GM18867 (cell line): ENCODE measurements around the gene USP17L18.
"Not testable (repeated sequence)": the region's sequence is repeated elsewhere in the genome, so short reads cannot be mapped to it uniquely, and the experiment has no call there.

ENCODE experiments used
- ATAC-seq: cut with Tn5 transposase; IDR thresholded peaks from one replicate; pipeline ENCODE4 v1.9.1; 2021; ENCODE audit warnings: mild to moderate bottlenecking, moderate library complexity; ENCODE audit not compliant: unreplicated experiment

USP17L18 gene, protein sequence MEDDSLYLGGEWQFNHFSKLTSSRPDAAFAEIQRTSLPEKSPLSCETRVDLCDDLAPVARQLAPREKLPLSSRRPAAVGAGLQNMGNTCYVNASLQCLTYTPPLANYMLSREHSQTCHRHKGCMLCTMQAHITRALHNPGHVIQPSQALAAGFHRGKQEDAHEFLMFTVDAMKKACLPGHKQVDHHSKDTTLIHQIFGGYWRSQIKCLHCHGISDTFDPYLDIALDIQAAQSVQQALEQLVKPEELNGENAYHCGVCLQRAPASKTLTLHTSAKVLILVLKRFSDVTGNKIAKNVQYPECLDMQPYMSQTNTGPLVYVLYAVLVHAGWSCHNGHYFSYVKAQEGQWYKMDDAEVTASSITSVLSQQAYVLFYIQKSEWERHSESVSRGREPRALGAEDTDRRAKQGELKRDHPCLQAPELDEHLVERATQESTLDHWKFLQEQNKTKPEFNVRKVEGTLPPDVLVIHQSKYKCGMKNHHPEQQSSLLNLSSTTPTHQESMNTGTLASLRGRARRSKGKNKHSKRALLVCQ

DNA sequence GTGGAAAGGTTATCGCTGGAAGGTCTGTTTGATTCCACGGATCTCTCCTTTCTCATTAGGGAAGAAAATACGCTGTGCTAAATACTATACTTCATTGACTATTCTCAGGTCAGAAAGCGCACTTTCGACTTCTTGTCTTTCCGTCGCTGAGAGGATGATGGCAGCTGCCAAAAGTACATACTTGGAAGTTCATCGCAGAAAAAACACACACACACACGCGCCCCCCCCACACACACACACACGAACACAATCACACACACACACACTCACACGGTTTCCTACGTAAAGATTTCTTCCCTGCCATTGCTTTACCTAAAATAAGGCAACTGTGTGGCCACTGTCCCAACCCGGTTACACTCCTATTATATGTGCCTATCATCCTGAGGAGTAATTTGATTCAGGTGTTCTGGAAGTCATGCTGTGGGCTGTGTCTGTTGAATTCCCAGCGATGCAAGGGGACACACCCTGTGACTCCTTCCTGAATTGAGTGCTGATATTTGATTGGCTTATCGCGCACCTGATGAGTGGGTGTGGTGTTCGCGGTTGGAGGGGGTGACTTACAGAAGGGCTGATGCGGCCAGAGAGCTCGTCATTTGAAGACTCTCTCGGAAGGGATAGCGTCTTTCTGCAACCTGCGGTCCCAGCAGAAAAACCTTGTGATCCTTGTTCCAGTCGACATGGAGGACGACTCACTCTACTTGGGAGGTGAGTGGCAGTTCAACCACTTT, at the start of gene USP17L18:
USP17L18 (plus strand) TSS at position 678 of the 728 bp plus-strand sequence; CDS start at position 678, 0 bp downstream.
- not testable (repeated sequence) for ATAC-seq

DNA sequence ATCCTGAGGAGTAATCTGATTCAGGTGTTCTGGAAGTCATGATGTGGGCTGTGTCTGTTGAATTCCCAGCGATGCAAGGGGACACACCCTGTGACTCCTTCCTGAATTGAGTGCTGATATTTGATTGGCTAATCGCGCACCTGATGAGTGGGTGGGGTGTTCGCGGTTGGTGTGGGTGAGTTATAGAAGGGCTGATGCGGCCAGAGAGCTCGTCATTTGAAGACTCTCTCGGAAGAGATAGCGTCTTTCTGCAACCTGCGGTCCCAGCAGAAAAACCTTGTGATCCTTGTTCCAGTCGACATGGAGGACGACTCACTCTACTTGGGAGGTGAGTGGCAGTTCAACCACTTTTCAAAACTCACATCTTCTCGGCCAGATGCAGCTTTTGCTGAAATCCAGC, 38.1 kb upstream of the USP17L18 start, which contains the start of gene USP17L10:
USP17L10 (plus strand) TSS at position 301 of the 400 bp plus-strand sequence; CDS start at position 301, 0 bp downstream.
- not testable (repeated sequence) for ATAC-seq

DNA sequence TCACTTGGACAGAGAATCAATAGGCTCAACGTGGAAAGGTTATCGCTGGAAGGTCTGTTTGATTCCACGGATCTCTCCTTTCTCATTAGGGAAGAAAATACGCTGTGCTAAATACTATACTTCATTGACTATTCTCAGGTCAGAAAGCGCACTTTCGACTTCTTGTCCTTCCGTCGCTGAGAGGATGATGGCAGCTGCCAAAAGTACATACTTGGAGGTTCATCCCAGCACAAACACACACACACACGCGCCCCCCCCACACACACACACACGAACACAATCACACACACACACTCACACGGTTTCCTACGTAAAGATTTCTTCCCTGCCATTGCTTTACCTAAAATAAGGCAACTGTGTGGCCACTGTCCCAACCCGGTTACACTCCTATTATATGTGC, 33.7 kb upstream of the USP17L18 start:
- ATAC-seq: not testable (repeated sequence)

DNA sequence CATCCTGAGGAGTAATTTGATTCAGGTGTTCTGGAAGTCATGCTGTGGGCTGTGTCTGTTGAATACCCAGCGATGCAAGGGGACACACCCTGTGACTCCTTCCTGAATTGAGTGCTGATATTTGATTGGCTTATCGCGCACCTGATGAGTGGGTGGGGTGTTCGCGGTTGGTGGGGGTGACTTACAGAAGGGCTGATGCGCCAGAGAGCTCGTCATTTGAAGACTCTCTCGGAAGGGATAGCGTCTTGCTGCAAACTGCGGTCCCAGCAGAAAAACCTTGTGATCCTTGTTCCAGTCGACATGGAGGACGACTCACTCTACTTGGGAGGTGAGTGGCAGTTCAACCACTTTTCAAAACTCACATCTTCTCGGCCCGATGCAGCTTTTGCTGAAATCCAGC, 33.3 kb upstream of the USP17L18 start, which contains the start of gene USP17L11:
USP17L11 (plus strand) TSS at position 301 of the 400 bp plus-strand sequence; CDS start at position 301, 0 bp downstream.
- ATAC-seq: not testable (repeated sequence)

DNA sequence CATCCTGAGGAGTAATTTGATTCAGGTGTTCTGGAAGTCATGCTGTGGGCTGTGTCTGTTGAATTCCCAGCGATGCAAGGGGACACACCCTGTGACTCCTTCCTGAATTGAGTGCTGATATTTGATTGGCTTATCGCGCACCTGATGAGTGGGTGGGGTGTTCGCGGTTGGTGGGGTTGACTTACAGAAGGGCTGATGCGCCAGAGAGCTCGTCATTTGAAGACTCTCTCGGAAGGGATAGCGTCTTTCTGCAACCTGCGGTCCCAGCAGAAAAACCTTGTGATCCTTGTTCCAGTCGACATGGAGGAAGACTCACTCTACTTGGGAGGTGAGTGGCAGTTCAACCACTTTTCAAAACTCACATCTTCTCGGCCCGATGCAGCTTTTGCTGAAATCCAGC, 28.6 kb upstream of the USP17L18 start, which contains the start of gene USP17L12:
USP17L12 (plus strand) TSS at position 301 of the 400 bp plus-strand sequence; CDS start at position 301, 0 bp downstream.
- not testable (repeated sequence) for ATAC-seq

DNA sequence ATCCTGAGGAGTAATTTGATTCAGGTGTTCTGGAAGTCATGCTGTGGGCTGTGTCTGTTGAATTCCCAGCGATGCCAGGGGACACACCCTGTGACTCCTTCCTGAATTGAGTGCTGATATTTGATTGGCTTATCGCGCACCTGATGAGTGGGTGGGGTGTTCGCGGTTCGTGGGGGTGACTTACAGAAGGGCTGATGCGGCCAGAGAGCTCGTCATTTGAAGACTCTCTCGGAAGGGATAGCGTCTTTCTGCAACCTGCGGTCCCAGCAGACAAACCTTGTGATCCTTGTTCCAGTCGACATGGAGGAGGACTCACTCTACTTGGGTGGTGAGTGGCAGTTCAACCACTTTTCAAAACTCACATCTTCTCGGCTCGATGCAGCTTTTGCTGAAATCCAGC, 23.8 kb upstream of the USP17L18 start, which contains the start of gene USP17L13:
USP17L13 (plus strand) TSS at position 301 of the 400 bp plus-strand sequence; CDS start at position 301, 0 bp downstream.
- not testable (repeated sequence) for ATAC-seq

DNA sequence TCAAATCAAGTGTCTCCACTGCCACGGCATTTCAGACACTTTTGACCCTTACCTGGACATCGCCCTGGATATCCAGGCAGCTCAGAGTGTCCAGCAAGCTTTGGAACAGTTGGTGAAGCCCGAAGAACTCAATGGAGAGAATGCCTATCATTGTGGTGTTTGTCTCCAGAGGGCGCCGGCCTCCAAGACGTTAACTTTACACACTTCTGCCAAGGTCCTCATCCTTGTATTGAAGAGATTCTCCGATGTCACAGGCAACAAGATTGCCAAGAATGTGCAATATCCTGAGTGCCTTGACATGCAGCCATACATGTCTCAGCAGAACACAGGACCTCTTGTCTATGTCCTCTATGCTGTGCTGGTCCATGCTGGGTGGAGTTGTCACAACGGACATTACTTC, 18.2 kb upstream of the USP17L18 start:
- not testable (repeated sequence) for ATAC-seq

DNA sequence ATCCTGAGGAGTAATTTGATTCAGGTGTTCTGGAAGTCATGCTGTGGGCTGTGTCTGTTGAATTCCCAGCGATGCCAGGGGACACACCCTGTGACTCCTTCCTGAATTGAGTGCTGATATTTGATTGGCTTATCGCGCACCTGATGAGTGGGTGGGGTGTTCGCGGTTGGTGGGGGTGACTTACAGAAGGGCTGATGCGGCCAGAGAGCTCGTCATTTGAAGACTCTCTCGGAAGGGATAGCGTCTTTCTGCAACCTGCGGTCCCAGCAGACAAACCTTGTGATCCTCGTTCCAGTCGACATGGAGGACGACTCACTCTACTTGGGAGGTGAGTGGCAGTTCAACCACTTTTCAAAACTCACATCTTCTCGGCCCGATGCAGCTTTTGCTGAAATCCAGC, 14.3 kb upstream of the USP17L18 start, which contains the start of gene USP17L15:
USP17L15 (plus strand) TSS at position 301 of the 400 bp plus-strand sequence; CDS start at position 301, 0 bp downstream.
- ATAC-seq: not testable (repeated sequence)

DNA sequence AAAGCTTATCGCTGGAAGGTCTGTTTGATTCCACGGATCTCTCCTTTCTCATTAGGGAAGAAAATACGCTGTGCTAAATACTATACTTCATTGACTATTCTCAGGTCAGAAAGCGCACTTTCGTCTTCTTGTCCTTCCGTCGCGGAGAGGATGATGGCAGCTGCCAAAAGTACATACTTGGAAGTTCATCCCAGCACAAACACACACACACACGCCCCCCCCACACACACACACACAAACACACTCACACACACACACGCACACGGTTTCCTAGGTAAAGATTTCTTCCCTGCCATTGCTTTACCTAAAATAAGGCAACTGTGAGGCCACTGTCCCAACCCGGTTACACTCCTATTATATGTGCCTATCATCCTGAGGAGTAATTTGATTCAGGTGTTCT, 10.0 kb upstream of the USP17L18 start:
- not testable (repeated sequence) for ATAC-seq

DNA sequence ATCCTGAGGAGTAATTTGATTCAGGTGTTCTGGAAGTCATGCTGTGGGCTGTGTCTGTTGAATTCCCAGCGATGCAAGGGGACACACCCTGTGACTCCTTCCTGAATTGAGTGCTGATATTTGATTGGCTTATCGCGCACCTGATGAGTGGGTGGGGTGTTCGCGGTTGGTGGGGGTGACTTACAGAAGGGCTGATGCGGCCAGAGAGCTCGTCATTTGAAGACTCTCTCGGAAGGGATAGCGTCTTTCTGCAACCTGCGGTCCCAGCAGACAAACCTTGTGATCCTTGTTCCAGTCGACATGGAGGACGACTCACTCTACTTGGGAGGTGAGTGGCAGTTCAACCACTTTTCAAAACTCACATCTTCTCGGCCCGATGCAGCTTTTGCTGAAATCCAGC, 4.9 kb upstream of the USP17L18 start, which contains the start of gene USP17L17:
USP17L17 (plus strand) TSS at position 301 of the 400 bp plus-strand sequence; CDS start at position 301, 0 bp downstream.
- not testable (repeated sequence) for ATAC-seq

DNA sequence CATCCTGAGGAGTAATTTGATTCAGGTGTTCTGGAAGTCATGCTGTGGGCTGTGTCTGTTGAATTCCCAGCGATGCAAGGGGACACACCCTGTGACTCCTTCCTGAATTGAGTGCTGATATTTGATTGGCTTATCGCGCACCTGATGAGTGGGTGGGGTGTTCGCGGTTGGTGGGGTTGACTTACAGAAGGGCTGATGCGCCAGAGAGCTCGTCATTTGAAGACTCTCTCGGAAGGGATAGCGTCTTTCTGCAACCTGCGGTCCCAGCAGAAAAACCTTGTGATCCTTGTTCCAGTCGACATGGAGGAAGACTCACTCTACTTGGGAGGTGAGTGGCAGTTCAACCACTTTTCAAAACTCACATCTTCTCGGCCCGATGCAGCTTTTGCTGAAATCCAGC, 4.6 kb downstream of the USP17L18 start, which contains the start of gene USP17L19:
USP17L19 (plus strand) TSS at position 301 of the 400 bp plus-strand sequence; CDS start at position 301, 0 bp downstream.
- ATAC-seq: not testable (repeated sequence)

DNA sequence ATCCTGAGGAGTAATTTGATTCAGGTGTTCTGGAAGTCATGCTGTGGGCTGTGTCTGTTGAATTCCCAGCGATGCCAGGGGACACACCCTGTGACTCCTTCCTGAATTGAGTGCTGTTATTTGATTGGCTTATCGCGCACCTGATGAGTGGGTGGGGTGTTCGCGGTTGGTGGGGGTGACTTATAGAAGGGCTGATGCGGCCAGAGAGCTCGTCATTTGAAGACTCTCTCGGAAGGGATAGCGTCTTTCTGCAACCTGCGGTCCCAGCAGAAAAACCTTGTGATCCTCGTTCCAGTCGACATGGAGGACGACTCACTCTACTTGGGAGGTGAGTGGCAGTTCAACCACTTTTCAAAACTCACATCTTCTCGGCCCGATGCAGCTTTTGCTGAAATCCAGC, 9.4 kb downstream of the USP17L18 start, which contains the start of gene USP17L20:
USP17L20 (plus strand) TSS at position 301 of the 400 bp plus-strand sequence; CDS start at position 301, 0 bp downstream.
- ATAC-seq: not testable (repeated sequence)

DNA sequence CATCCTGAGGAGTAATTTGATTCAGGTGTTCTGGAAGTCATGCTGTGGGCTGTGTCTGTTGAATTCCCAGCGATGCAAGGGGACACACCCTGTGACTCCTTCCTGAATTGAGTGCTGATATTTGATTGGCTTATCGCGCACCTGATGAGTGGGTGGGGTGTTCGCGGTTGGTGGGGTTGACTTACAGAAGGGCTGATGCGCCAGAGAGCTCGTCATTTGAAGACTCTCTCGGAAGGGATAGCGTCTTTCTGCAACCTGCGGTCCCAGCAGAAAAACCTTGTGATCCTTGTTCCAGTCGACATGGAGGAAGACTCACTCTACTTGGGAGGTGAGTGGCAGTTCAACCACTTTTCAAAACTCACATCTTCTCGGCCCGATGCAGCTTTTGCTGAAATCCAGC, 14.1 kb downstream of the USP17L18 start, which contains the start of gene USP17L21:
USP17L21 (plus strand) TSS at position 301 of the 400 bp plus-strand sequence; CDS start at position 301, 0 bp downstream.
- not testable (repeated sequence) for ATAC-seq

DNA sequence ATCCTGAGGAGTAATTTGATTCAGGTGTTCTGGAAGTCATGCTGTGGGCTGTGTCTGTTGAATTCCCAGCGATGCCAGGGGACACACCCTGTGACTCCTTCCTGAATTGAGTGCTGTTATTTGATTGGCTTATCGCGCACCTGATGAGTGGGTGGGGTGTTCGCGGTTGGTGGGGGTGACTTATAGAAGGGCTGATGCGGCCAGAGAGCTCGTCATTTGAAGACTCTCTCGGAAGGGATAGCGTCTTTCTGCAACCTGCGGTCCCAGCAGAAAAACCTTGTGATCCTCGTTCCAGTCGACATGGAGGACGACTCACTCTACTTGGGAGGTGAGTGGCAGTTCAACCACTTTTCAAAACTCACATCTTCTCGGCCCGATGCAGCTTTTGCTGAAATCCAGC, 18.9 kb downstream of the USP17L18 start, which contains the start of gene USP17L22:
USP17L22 (plus strand) TSS at position 301 of the 400 bp plus-strand sequence; CDS start at position 301, 0 bp downstream.
- ATAC-seq: not testable (repeated sequence)

DNA sequence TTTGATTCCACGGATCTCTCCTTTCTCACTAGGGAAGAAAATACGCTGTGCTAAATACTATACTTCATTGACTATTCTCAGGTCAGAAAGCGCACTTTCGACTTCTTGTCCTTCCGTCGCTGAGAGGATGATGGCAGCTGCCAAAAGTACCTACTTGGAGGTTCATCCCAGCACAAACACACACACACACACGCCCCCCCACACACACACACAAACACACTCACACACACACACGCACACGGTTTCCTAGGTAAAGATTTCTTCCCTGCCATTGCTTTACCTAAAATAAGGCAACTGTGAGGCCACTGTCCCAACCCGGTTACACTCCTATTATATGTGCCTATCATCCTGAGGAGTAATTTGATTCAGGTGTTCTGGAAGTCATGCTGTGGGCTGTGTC, 23.3 kb downstream of the USP17L18 start:
- not testable (repeated sequence) for ATAC-seq
